Measurements from ENCODE around the gene CLNK. TPM values are rescaled to one million over a fixed set of nuclear protein-coding genes. Genes with fewer than 3 reads are reported as not detected.

The CLNK gene
- total and polyA plus RNA-seq, 4 donors = under 0.01 to 0.01 (median under 0.01) TPM; not detected in 1

DNA sequence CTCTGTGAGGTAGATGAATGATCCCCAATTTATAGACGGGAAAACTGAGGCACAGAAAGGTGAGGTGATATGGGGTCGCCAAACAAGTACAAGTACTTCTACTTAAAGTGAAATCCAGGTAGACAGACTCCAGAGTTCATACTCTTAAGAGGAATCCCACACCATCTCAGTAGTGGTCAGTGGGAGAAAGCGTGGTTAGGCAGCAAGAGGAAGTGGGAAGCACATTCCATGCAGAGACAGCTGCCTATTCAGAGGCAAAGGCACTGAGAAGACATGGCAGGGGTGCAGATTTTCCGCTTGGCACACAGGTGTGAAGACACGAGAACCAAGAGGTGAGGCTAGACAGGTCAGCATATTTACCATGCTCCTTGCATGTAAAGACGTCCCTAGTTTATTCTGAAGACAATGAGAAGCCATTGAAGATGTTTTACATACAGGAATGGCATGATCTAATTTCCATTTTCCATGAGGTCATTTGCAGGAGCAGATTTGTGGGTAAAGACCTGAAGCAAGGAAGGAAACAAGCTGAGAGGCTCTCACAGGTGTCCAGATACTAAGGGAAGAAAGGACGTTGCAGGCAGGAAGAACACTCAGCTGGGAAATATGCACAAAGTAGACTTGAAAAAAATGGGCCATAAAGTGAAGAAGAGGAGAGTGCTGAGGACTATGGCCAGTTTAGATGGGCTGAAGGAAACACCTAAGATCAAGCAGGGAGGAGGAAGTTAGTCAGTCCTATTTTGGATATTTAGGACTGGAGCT is 17.3 kb upstream of the CLNK start:
- WGBS = 66% methylated on average over 7 of the region's 7 CpGs
- Histone ChIP-seq H3K27me3 (ENCODE audit: control insufficient read depth in 4 of 4, insufficient read depth in 4 of 4, low read length in 3 of 4) (peaks cover 0 to under 1% (median 0%) of the 10 kb centered on the region in 4 donors), H3K36me3 (ENCODE audit: control insufficient read depth in 4 of 4, insufficient read depth in 3 of 4, low read depth in 1 of 4, low read length in 3 of 4) (no peaks in the 10 kb centered on the region), H3K4me1 (ENCODE audit: control insufficient read depth in 4 of 4, insufficient read depth in 4 of 4, low read length in 3 of 4) (no peaks in the 10 kb centered on the region), H3K9ac (ENCODE audit: low read depth in 1 of 2, low read length in 2 of 2) (no peak overlapping the region), H3K4me3 (ENCODE audit: low read depth in 1 of 3, low read length in 3 of 3) (no peak overlapping the region), H3K9me3 (ENCODE audit: control insufficient read depth in 4 of 4, low read length in 3 of 4) (peaks cover 0 to 4% (median 0%) of the 10 kb centered on the region in 4 donors), H3K27ac (ENCODE audit: low read depth in 1 of 2, low read length in 2 of 2) (no peak overlapping the region)
- TF ChIP-seq ATF3 (IDR thresholded peaks at IDR 0.05) (no peak), MAX (IDR thresholded peaks at IDR 0.05) (no peak), RAD21 (IDR thresholded peaks at IDR 0.05) (no peak), SP1 (IDR thresholded peaks at IDR 0.05) (no peak), REST (IDR thresholded peaks at IDR 0.05) (no peak), JUND (IDR thresholded peaks at IDR 0.05) (no peak), NR2F2 (IDR thresholded peaks at IDR 0.05) (no peak), HNF4A (conservative IDR thresholded peaks at IDR 0.05) (no peak)
- TF ChIP-seq, protein P1, sequence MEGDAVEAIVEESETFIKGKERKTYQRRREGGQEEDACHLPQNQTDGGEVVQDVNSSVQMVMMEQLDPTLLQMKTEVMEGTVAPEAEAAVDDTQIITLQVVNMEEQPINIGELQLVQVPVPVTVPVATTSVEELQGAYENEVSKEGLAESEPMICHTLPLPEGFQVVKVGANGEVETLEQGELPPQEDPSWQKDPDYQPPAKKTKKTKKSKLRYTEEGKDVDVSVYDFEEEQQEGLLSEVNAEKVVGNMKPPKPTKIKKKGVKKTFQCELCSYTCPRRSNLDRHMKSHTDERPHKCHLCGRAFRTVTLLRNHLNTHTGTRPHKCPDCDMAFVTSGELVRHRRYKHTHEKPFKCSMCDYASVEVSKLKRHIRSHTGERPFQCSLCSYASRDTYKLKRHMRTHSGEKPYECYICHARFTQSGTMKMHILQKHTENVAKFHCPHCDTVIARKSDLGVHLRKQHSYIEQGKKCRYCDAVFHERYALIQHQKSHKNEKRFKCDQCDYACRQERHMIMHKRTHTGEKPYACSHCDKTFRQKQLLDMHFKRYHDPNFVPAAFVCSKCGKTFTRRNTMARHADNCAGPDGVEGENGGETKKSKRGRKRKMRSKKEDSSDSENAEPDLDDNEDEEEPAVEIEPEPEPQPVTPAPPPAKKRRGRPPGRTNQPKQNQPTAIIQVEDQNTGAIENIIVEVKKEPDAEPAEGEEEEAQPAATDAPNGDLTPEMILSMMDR (IDR thresholded peaks at IDR 0.05; ENCODE audit: low read depth, low read length, missing input control) = no peak
- no peak for DNase-seq (ENCODE audit: low spot score)

DNA sequence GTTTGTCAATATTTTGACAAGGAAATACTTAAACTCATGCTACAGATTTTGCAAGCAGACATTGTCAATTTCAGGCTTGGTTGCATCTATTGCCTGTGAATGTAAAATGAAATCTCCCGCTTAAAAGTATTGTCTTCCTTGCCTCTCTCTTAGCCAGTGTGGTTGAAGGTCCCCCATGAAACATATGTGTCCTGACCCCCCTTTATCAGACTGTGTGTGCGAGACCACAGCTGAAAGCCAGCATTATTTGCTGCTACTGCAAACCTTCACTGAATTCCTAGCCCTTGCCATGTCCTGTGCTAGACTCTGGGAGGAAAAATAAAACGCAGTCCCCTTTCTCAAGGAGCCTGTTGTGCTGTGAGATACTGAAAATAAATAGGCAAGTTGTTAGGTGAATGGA is 16.6 kb upstream of the CLNK start:
- TF ChIP-seq FOXA2 (IDR thresholded peaks at IDR 0.05) (no peak), RXRA (IDR thresholded peaks at IDR 0.05) (no peak), SP1 (IDR thresholded peaks at IDR 0.05) (no peak), YY1 (IDR thresholded peaks at IDR 0.05) (no peak), HNF4G (IDR thresholded peaks at IDR 0.05) (no peak)
- Histone ChIP-seq H3K27ac (ENCODE audit: low read depth in 1 of 2, low read length in 2 of 2) (no peak overlapping the region), H3K36me3 (ENCODE audit: control insufficient read depth in 4 of 4, insufficient read depth in 3 of 4, low read depth in 1 of 4, low read length in 3 of 4) (no peaks in the 10 kb centered on the region), H3K9ac (ENCODE audit: low read depth in 1 of 2, low read length in 2 of 2) (no peak overlapping the region), H3K4me1 (ENCODE audit: control insufficient read depth in 4 of 4, insufficient read depth in 4 of 4, low read length in 3 of 4) (no peaks in the 10 kb centered on the region), H3K9me3 (ENCODE audit: control insufficient read depth in 4 of 4, low read length in 3 of 4) (peaks cover 0 to 4% (median 0%) of the 10 kb centered on the region in 4 donors), H3K4me3 (ENCODE audit: low read depth in 1 of 3, low read length in 3 of 3) (no peak overlapping the region), H3K27me3 (ENCODE audit: control insufficient read depth in 4 of 4, insufficient read depth in 4 of 4, low read length in 3 of 4) (peaks cover 0 to 3% (median 0%) of the 10 kb centered on the region in 4 donors)
- no peak for DNase-seq (ENCODE audit: low spot score)
- WGBS = 71% methylated on average over 3 of the region's 3 CpGs
